ENCODE data around the gene RANBP2.

The RANBP2 gene

DNA sequence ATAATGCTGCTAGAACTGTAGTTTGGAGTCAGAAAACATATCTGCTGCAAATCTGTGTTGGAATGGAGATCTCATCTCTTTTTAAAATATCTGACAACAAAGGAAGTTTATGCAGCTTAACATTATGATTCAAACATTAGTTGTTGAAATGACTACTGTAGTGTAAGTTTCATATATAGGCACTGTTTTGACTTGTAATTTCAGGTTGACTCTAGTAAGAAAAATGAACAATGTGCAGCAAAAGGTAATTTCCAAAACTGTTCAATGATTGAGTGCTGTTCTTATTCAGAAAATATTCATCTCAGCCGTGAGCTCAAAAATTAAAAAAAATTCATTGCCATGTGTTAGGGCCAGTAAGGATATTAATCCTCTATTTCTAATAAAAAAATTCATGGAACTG, 115.8 kb downstream of the RANBP2 start:
- H4K20me1 ChIP-seq (ENCODE audit: insufficient read depth): no peaks in the 10 kb centered on the region
- TF ChIP-seq, protein P1, sequence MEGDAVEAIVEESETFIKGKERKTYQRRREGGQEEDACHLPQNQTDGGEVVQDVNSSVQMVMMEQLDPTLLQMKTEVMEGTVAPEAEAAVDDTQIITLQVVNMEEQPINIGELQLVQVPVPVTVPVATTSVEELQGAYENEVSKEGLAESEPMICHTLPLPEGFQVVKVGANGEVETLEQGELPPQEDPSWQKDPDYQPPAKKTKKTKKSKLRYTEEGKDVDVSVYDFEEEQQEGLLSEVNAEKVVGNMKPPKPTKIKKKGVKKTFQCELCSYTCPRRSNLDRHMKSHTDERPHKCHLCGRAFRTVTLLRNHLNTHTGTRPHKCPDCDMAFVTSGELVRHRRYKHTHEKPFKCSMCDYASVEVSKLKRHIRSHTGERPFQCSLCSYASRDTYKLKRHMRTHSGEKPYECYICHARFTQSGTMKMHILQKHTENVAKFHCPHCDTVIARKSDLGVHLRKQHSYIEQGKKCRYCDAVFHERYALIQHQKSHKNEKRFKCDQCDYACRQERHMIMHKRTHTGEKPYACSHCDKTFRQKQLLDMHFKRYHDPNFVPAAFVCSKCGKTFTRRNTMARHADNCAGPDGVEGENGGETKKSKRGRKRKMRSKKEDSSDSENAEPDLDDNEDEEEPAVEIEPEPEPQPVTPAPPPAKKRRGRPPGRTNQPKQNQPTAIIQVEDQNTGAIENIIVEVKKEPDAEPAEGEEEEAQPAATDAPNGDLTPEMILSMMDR (conservative IDR thresholded peaks at IDR 0.05; ENCODE audit: low read depth, low read length): no peak
- no peak overlapping the region for H2AFZ ChIP-seq (ENCODE audit: low read depth)
- H3K4me1 ChIP-seq (ENCODE audit: low read depth, poor library complexity, severe bottlenecking): no peaks in the 10 kb centered on the region
- no peaks in the 10 kb centered on the region for H3K79me2 ChIP-seq (ENCODE audit: insufficient read depth, low read depth)
- no peak overlapping the region for H3K4me2 ChIP-seq
- no peaks in the 10 kb centered on the region for H3K27me3 ChIP-seq (ENCODE audit: insufficient read depth, low read depth)
- H3K36me3 ChIP-seq (ENCODE audit: insufficient read depth): no peaks in the 10 kb centered on the region; the same call in 1 of the 2 replicates
- H3K27ac ChIP-seq: no peak overlapping the region
- H3K4me3 ChIP-seq (IDR thresholded peaks at IDR 0.05; ENCODE audit: insufficient read depth, low read depth, low read length): no peak overlapping the region
- no peak overlapping the region for H3K9ac ChIP-seq

Data from KMS-11 (cell line).